ENCODE measurements around the gene ATXN1L. TPM values are rescaled to one million over a fixed set of nuclear protein-coding genes. Genes with fewer than 3 reads are reported as not detected.

The ATXN1L gene
- total RNA-seq, 1 experiment from 2014 or later: 25.3 TPM

GRCh38 chr16:71848622-71849021 is 2.8 kb downstream of the ATXN1L start:
- no peaks in the 10 kb centered on the region for H3K27me3 ChIP-seq (ENCODE audit: insufficient read depth, low read depth)
- no peaks in the 10 kb centered on the region for H3K9me2 ChIP-seq (ENCODE audit: insufficient read depth)
- H3K36me3 ChIP-seq (ENCODE audit: low read depth): peaks cover 8% of the 10 kb centered on the region; the same call in 1 of the 2 replicates
- H3K4me3 ChIP-seq: no peak overlapping the region
- no peak overlapping the region for H3K27ac ChIP-seq
- TF ChIP-seq, protein P1, sequence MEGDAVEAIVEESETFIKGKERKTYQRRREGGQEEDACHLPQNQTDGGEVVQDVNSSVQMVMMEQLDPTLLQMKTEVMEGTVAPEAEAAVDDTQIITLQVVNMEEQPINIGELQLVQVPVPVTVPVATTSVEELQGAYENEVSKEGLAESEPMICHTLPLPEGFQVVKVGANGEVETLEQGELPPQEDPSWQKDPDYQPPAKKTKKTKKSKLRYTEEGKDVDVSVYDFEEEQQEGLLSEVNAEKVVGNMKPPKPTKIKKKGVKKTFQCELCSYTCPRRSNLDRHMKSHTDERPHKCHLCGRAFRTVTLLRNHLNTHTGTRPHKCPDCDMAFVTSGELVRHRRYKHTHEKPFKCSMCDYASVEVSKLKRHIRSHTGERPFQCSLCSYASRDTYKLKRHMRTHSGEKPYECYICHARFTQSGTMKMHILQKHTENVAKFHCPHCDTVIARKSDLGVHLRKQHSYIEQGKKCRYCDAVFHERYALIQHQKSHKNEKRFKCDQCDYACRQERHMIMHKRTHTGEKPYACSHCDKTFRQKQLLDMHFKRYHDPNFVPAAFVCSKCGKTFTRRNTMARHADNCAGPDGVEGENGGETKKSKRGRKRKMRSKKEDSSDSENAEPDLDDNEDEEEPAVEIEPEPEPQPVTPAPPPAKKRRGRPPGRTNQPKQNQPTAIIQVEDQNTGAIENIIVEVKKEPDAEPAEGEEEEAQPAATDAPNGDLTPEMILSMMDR (conservative IDR thresholded peaks at IDR 0.05): no peak
- TF ChIP-seq EZH2 (IDR thresholded peaks at IDR 0.05; ENCODE audit: low read depth): no peak
- no peak overlapping the region for H2AFZ ChIP-seq
- H3K9me3 ChIP-seq (ENCODE audit: insufficient read depth, low read depth): no peaks in the 10 kb centered on the region
- BruUV-seq (replicated peaks): no TSS peak
- no peak overlapping the region for H3K4me2 ChIP-seq
- intact Hi-C loops (cut with micrococcal nuclease; ENCODE audit: unreplicated experiment): no loop called here
- H4K20me1 ChIP-seq (ENCODE audit: insufficient read depth): no peaks in the 10 kb centered on the region
- H3F3A ChIP-seq (ENCODE audit: insufficient read depth, low read depth): peaks cover 4% of the 10 kb centered on the region; the same call in 1 of the 2 replicates
- H3K4me1 ChIP-seq (replicated peaks; ENCODE audit: insufficient read depth): peaks cover 9% of the 10 kb centered on the region
- ChIA-PET POLR2A (ENCODE audit: unreplicated experiment) (no interaction called here), CTCF (no interaction called here)
- H3K79me2 ChIP-seq (ENCODE audit: low read depth): peaks cover 29% of the 10 kb centered on the region
- DNase-seq: no peak

DNA sequence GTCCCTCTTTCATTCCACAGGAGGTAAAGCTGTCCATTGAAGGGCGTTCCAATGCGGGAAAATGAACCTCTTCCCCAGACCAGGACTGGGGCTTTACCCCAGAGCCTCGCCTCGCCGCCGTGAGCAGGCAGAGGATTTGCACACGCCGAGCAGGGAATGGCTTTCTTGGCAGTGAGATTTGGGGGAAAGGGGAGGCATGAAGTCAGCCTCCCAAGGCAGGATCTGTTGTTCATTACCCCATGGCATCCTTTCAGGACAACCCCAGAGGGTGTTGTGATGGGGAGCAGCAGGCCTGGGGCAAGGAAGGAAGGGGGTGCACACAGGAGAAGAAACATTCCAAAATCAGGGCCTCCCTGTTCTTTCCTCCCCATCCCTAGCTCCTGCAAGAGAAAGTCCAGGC is 6.0 kb downstream of the ATXN1L start:
- H4K20me1 ChIP-seq (ENCODE audit: insufficient read depth): 0 out of 2 replicates have a peak, but pooled peaks cover 3% of the 10 kb centered on the region
- ChIA-PET CTCF (no interaction called here), POLR2A (ENCODE audit: unreplicated experiment) (interaction anchor here (0.6 kb wide), 1 partner anchor 123 kb away, joined by 3 read pairs; no protein-coding TSS in a partner anchor)

DNA sequence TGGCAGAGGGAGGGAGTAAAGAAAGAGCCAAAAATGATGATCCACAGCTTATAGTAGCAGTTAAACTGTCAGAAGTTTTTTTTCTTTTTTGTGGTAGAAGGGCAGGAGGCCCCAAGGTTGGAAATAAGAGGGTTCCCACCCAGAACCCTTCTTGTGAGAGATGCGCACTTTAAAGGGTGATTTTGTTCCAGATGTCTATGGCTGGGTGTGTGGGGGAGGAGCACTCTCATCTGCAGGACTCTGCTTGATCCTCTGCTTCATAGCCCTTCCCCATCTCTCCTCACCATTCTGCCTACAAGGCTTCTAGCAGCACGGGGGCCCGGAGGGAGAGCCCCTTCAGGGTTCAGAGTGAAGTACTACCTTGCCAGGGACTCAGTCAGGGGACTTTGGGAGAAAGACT is 6.4 kb downstream of the ATXN1L start:
- H3K79me2 ChIP-seq (ENCODE audit: low read depth): peaks cover 16% of the 10 kb centered on the region
- ChIA-PET POLR2A (ENCODE audit: unreplicated experiment) (interaction anchor here (0.6 kb wide), 1 partner anchor 123 kb away, joined by 3 read pairs; no protein-coding TSS in a partner anchor), CTCF (no interaction called here)
- intact Hi-C loops (cut with micrococcal nuclease; ENCODE audit: unreplicated experiment): no loop called here
- no peak overlapping the region for H2AFZ ChIP-seq
- no TSS peak for BruUV-seq (replicated peaks)
- H3K36me3 ChIP-seq (ENCODE audit: low read depth): peaks cover 8% of the 10 kb centered on the region; the same call in 1 of the 2 replicates
- no peaks in the 10 kb centered on the region for H3K27me3 ChIP-seq (ENCODE audit: insufficient read depth, low read depth)
- H3K4me1 ChIP-seq (replicated peaks; ENCODE audit: insufficient read depth): peaks cover 4% of the 10 kb centered on the region
- H4K20me1 ChIP-seq (ENCODE audit: insufficient read depth): 0 out of 2 replicates have a peak, but pooled peaks cover 3% of the 10 kb centered on the region
- no peak overlapping the region for H3K27ac ChIP-seq
- H3K9me3 ChIP-seq (ENCODE audit: insufficient read depth, low read depth): no peaks in the 10 kb centered on the region
- no peak for DNase-seq
- H3K9me2 ChIP-seq (ENCODE audit: insufficient read depth): no peaks in the 10 kb centered on the region
- no peaks in the 10 kb centered on the region for H3F3A ChIP-seq (ENCODE audit: insufficient read depth, low read depth)
- no peak overlapping the region for H3K4me2 ChIP-seq
- no peak overlapping the region for H3K4me3 ChIP-seq
- TF ChIP-seq EZH2 (IDR thresholded peaks at IDR 0.05; ENCODE audit: low read depth): no peak
- TF ChIP-seq, protein P1 (conservative IDR thresholded peaks at IDR 0.05): no peak

More for the DNA sequence above, 6.0 kb downstream of the ATXN1L start:
- peaks cover 8% of the 10 kb centered on the region; the same call in 1 of the 2 replicates for H3K36me3 ChIP-seq (ENCODE audit: low read depth)
- no peak for DNase-seq
- H3K4me3 ChIP-seq: no peak overlapping the region
- no peak overlapping the region for H3K4me2 ChIP-seq
- intact Hi-C loops (cut with micrococcal nuclease; ENCODE audit: unreplicated experiment): no loop called here
- no peaks in the 10 kb centered on the region for H3K9me2 ChIP-seq (ENCODE audit: insufficient read depth)
- H3K27ac ChIP-seq: no peak overlapping the region
- H2AFZ ChIP-seq: no peak overlapping the region
- no peaks in the 10 kb centered on the region for H3F3A ChIP-seq (ENCODE audit: insufficient read depth, low read depth)
- TF ChIP-seq, protein P1 (conservative IDR thresholded peaks at IDR 0.05): no peak
- no peak for TF ChIP-seq EZH2 (IDR thresholded peaks at IDR 0.05; ENCODE audit: low read depth)
- H3K9me3 ChIP-seq (ENCODE audit: insufficient read depth, low read depth): no peaks in the 10 kb centered on the region
- peaks cover 8% of the 10 kb centered on the region for H3K4me1 ChIP-seq (replicated peaks; ENCODE audit: insufficient read depth)
- peaks cover 20% of the 10 kb centered on the region for H3K79me2 ChIP-seq (ENCODE audit: low read depth)
- BruUV-seq (replicated peaks): no TSS peak
- no peaks in the 10 kb centered on the region for H3K27me3 ChIP-seq (ENCODE audit: insufficient read depth, low read depth)
